HepG2 (cell line): ENCODE data around the gene TPX2. TPM values are rescaled to one million over a fixed set of nuclear protein-coding genes. Genes with fewer than 3 reads are reported as not detected.

Experiments
- ATF2 ChIP-seq: sonication (generic); formaldehyde crosslinking; IDR thresholded peaks from 2 replicates; pipeline ENCODE4 v1.4.0; 2020; ENCODE audit warnings: missing genetic modification reagents
- HNF4G ChIP-seq, 2 experiments: sonication (generic) in 1 of 2; formaldehyde crosslinking in 1 of 2; IDR thresholded peaks; 2 replicates each; pipeline versions ENCODE4 v1.4.0 to v1.6.1; 2011 to 2020; ENCODE audit warnings: borderline replicate concordance in 2 of 2, low read depth in 2 of 2, mild to moderate bottlenecking in 2 of 2, low read length in 1 of 2, missing genetic modification reagents in 1 of 2, moderate library complexity in 1 of 2
- HNRNPK ChIP-seq: fragments of 200-400 bp; formaldehyde crosslinking; IDR thresholded peaks from 2 replicates; pipeline ENCODE4 v1.6.1; 2018; ENCODE audit warnings: low read length, low read depth, moderate library complexity, mild to moderate bottlenecking; ENCODE audit not compliant: poor library complexity, severe bottlenecking
- HOXA9 ChIP-seq: sonication (generic); formaldehyde crosslinking; IDR thresholded peaks from 2 replicates; pipeline ENCODE4 v1.8.1; 2022; ENCODE audit warnings: missing genetic modification reagents, mild to moderate bottlenecking, moderate library complexity, borderline replicate concordance
- KLF13 ChIP-seq: sonication (generic); formaldehyde crosslinking; IDR thresholded peaks from 2 replicates; pipeline ENCODE4 v1.4.0; 2020; ENCODE audit warnings: mild to moderate bottlenecking, missing genetic modification reagents
- MLLT10 ChIP-seq: sonication (generic); formaldehyde crosslinking; IDR thresholded peaks from 2 replicates; pipeline ENCODE4 v1.4.0; 2020; ENCODE audit warnings: missing genetic modification reagents
- NFE2 ChIP-seq: sonication (generic); formaldehyde crosslinking; IDR thresholded peaks from 2 replicates; pipeline ENCODE4 v1.4.0; 2020; ENCODE audit warnings: missing genetic modification reagents
- PPARG ChIP-seq: conservative IDR thresholded peaks from 2 replicates; pipeline ENCODE4 v1.6.1; 2016; ENCODE audit warnings: missing biosample characterization, missing genetic modification reagents
- SMAD9 ChIP-seq: sonication (generic); formaldehyde crosslinking; IDR thresholded peaks from 2 replicates; pipeline ENCODE4 v1.5.1; 2020; ENCODE audit warnings: mild to moderate bottlenecking, missing genetic modification reagents
- SP4 ChIP-seq: sonication (generic); formaldehyde crosslinking; IDR thresholded peaks from 2 replicates; pipeline ENCODE4 v1.8.1; 2023; ENCODE audit warnings: mild to moderate bottlenecking, missing genetic modification reagents
- SRY ChIP-seq: sonication (generic); formaldehyde crosslinking; IDR thresholded peaks from 2 replicates; pipeline ENCODE4 v1.8.0; 2022; ENCODE audit warnings: mild to moderate bottlenecking, missing genetic modification reagents
- TMF1 ChIP-seq: sonication (generic); formaldehyde crosslinking; IDR thresholded peaks from 2 replicates; pipeline ENCODE4 v1.8.1; 2022; ENCODE audit warnings: low read depth, missing genetic modification reagents
- ZFYVE20 ChIP-seq: sonication (generic); formaldehyde crosslinking; IDR thresholded peaks from 2 replicates; pipeline ENCODE4 v1.8.0; 2023; ENCODE audit warnings: low read depth, mild to moderate bottlenecking, moderate library complexity, missing genetic modification reagents, borderline replicate concordance
- ZNF513 ChIP-seq: sonication (generic); formaldehyde crosslinking; conservative IDR thresholded peaks from 2 replicates; pipeline ENCODE4 v1.5.0; 2020; ENCODE audit warnings: missing genetic modification reagents
- ZNF841 ChIP-seq: sonication (generic); formaldehyde crosslinking; IDR thresholded peaks from 2 replicates; pipeline ENCODE4 v1.8.1; 2023; ENCODE audit warnings: missing genetic modification reagents, borderline replicate concordance
- polyA plus RNA-seq, 8 experiments: library from polyadenylated mRNA; depleted of rRNA in 3 of 8; stranded (reverse) in 7 of 8; unstranded in 1 of 8; fragments of >200 nt; fragmentation: Illumina TruSeq in 4 of 8; extraction: Trizol in 4 of 8; gene quantifications; 2 replicates each; pipeline versions ENCODE4 v1.2.1 to v1.2.3, GENCODE V29; 2011 to 2016; ENCODE audit warnings: low read depth in 4 of 8, missing spikeins in 1 of 8, mixed read lengths in 1 of 8; ENCODE audit not compliant: insufficient read depth in 1 of 8
- total RNA-seq, 5 experiments: library from RNA; depleted of rRNA; stranded (reverse); fragments of >200 nt; fragmentation: Illumina TruSeq; extraction: Trizol; gene quantifications; 2 replicates each; pipeline ENCODE4 v1.2.3, GENCODE V29; 2016; ENCODE audit warnings: low read depth in 1 of 5
- TF ChIP-seq, protein P1 (sequence below): sonication (generic); formaldehyde crosslinking; IDR thresholded peaks from 2 replicates; pipeline ENCODE4 v1.8.0; 2022; ENCODE audit warnings: mild to moderate bottlenecking, missing genetic modification reagents, moderate library complexity
- TF ChIP-seq, protein P2 (sequence below): sonication (generic); formaldehyde crosslinking; IDR thresholded peaks from 2 replicates; pipeline ENCODE4 v1.8.1; 2022; ENCODE audit warnings: low read depth, mild to moderate bottlenecking, missing genetic modification reagents
- TF ChIP-seq, protein P3 (sequence below), 2 experiments: sonication (generic) in 1 of 2; formaldehyde crosslinking in 1 of 2; IDR thresholded peaks; 2 replicates each; pipeline versions ENCODE4 v1.4.0 to v1.6.1; 2018 to 2020; ENCODE audit warnings: missing genetic modification reagents in 2 of 2, borderline replicate concordance in 1 of 2, low read depth in 1 of 2, mild to moderate bottlenecking in 1 of 2, missing biosample characterization in 1 of 2

Gene TPX2
- total and polyA plus RNA-seq, 2 of the 13 experiments (the other 11 are each of a cell fraction or from before 2014, with no cell fraction given): 34.3 to 124 TPM

DNA sequence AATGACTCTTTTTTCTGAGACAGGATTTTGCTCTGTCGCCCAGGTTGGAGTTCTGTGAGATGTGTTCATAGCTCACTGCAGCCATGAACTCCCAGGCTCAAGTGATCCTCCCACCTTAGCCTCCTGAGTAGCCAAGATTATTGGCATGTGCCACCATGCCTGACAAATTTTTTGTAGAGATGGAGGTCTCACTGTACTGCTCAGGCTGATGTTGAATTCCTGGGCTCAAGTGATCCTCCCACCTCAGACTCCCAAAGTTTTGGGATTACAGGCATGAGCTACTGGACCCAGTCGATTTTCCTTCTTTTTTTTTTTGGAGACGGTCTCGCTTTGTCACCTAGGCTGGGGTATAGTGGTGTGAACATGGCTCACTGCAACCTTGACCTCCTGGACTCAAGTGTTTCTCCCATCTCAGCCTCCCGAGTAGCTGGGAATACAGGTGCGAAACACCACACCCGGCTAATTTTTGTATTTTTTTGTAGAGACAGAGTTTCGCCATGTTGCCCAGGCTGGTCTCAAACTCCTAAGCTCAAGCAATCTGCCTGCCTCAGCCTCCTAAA, 40.8 kb upstream of the TPX2 start (continued):
- TF ChIP-seq SRY (CRISPR knock-in tag) (no peak), NFE2 (CRISPR knock-in tag) (no peak), ZNF841 (CRISPR knock-in tag) (no peak), PPARG (CRISPR knock-in tag) (no peak), ATF2 (CRISPR knock-in tag) (no peak), SMAD9 (no peak), HNRNPK (no peak), KLF13 (no peak), ZNF513 (no peak), MLLT10 (CRISPR knock-in tag) (no peak), HOXA9 (CRISPR knock-in tag) (no peak), SP4 (CRISPR knock-in tag) (no peak), TMF1 (no peak), HNF4G (IDR thresholded peaks at IDR 0.05; ENCODE audit: borderline replicate concordance, low read depth, low read length) (no peak), HNF4G (CRISPR knock-in tag; IDR thresholded peaks at IDR 0.05; ENCODE audit: borderline replicate concordance, low read depth) (peak; percentile 66; the same call in 1 of the 2 replicates), ZFYVE20 (CRISPR knock-in tag) (no peak)
- TF ChIP-seq, protein P1, sequence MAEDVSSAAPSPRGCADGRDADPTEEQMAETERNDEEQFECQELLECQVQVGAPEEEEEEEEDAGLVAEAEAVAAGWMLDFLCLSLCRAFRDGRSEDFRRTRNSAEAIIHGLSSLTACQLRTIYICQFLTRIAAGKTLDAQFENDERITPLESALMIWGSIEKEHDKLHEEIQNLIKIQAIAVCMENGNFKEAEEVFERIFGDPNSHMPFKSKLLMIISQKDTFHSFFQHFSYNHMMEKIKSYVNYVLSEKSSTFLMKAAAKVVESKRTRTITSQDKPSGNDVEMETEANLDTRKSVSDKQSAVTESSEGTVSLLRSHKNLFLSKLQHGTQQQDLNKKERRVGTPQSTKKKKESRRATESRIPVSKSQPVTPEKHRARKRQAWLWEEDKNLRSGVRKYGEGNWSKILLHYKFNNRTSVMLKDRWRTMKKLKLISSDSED (CRISPR knock-in tag): no peak
- TF ChIP-seq, protein P2, sequence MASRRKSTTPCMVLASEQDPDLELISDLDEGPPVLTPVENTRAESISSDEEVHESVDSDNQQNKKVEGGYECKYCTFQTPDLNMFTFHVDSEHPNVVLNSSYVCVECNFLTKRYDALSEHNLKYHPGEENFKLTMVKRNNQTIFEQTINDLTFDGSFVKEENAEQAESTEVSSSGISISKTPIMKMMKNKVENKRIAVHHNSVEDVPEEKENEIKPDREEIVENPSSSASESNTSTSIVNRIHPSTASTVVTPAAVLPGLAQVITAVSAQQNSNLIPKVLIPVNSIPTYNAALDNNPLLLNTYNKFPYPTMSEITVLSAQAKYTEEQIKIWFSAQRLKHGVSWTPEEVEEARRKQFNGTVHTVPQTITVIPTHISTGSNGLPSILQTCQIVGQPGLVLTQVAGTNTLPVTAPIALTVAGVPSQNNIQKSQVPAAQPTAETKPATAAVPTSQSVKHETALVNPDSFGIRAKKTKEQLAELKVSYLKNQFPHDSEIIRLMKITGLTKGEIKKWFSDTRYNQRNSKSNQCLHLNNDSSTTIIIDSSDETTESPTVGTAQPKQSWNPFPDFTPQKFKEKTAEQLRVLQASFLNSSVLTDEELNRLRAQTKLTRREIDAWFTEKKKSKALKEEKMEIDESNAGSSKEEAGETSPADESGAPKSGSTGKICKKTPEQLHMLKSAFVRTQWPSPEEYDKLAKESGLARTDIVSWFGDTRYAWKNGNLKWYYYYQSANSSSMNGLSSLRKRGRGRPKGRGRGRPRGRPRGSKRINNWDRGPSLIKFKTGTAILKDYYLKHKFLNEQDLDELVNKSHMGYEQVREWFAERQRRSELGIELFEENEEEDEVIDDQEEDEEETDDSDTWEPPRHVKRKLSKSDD (CRISPR knock-in tag): no peak; the same call in 1 of the 2 replicates
- TF ChIP-seq, protein P3, sequence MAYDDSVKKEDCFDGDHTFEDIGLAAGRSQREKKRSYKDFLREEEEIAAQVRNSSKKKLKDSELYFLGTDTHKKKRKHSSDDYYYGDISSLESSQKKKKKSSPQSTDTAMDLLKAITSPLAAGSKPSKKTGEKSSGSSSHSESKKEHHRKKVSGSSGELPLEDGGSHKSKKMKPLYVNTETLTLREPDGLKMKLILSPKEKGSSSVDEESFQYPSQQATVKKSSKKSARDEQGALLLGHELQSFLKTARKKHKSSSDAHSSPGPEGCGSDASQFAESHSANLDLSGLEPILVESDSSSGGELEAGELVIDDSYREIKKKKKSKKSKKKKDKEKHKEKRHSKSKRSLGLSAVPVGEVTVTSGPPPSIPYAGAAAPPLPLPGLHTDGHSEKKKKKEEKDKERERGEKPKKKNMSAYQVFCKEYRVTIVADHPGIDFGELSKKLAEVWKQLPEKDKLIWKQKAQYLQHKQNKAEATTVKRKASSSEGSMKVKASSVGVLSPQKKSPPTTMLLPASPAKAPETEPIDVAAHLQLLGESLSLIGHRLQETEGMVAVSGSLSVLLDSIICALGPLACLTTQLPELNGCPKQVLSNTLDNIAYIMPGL (CRISPR knock-in tag; IDR thresholded peaks at IDR 0.05; ENCODE audit: borderline replicate concordance in 1 of 2, low read depth in 1 of 2): 0 out of 4 replicates have a peak, but pooled peaks of 1 of the 2 experiments have one; percentile 31
